BE2C (cell line): Measurements from ENCODE around the gene SPON1.

ENCODE experiments used
- DNase-seq: peaks from one replicate; pipeline ENCODE4 v3.0.0-alpha.2; 2020
- H3K27me3 ChIP-seq: fragments of 250-450 bp; sonication (Bioruptor Pico); 2 replicates; pipeline ENCODE4 v1.5.1; 2020; ENCODE audit warnings: mild to moderate bottlenecking
- H3K36me3 ChIP-seq: fragments of 250-450 bp; sonication (Bioruptor Pico); 2 replicates; pipeline ENCODE4 v1.5.1; 2020; ENCODE audit warnings: mild to moderate bottlenecking
- H3K4me1 ChIP-seq: fragments of 250-450 bp; sonication (Bioruptor Pico); 2 replicates; pipeline ENCODE4 v1.5.1; 2020
- H3K4me3 ChIP-seq: 2 replicates; pipeline ENCODE4 v1.5.1; 2011; ENCODE audit warnings: low read depth, low read length
- H3K9me3 ChIP-seq: fragments of 250-450 bp; sonication (Bioruptor Pico); 2 replicates; pipeline ENCODE4 v1.5.1; 2020
- CTCF ChIP-seq: IDR thresholded peaks from 2 replicates; pipeline ENCODE4 v1.5.1; 2012; ENCODE audit warnings: mild to moderate bottlenecking, low read depth, low read length

Gene SPON1

GRCh38 chr11:14255238-14255534, 292.7 kb downstream of the SPON1 start:
- Histone ChIP-seq H3K4me1 (no peaks in the 10 kb centered on the region), H3K27me3 (peaks cover 5% of the 10 kb centered on the region; the same call in 1 of the 2 replicates), H3K9me3 (no peaks in the 10 kb centered on the region), H3K36me3 (no peaks in the 10 kb centered on the region), H3K4me3 (no peak overlapping the region)
- no peak for TF ChIP-seq CTCF
- DNase-seq = no peak

GRCh38 chr11:14258221-14258935, 295.9 kb downstream of the SPON1 start:
- DNase-seq = no peak
- no peaks in the 10 kb centered on the region for H3K36me3 ChIP-seq
- H3K9me3 ChIP-seq = no peaks in the 10 kb centered on the region
- H3K4me1 ChIP-seq = no peaks in the 10 kb centered on the region
- H3K27me3 ChIP-seq = peaks cover 5% of the 10 kb centered on the region; the same call in 1 of the 2 replicates
- no peak for TF ChIP-seq CTCF
- no peak overlapping the region for H3K4me3 ChIP-seq

- no peaks in the 10 kb centered on the region for H3K4me1 ChIP-seq
- no peak for DNase-seq
- peaks cover 5% of the 10 kb centered on the region; the same call in 1 of the 2 replicates for H3K27me3 ChIP-seq
- no peaks in the 10 kb centered on the region for H3K36me3 ChIP-seq
- no peak overlapping the region for H3K4me3 ChIP-seq
- no peak for TF ChIP-seq CTCF
- no peaks in the 10 kb centered on the region for H3K9me3 ChIP-seq
Measured at GRCh38 chr11:14259186-14259784, 296.8 kb downstream of the SPON1 start.

- no peak overlapping the region for H3K4me3 ChIP-seq
- no peaks in the 10 kb centered on the region for H3K9me3 ChIP-seq
- no peak for TF ChIP-seq CTCF
- no peak for DNase-seq
- H3K36me3 ChIP-seq = no peaks in the 10 kb centered on the region
- peaks cover 5% of the 10 kb centered on the region; the same call in 1 of the 2 replicates for H3K27me3 ChIP-seq
- H3K4me1 ChIP-seq = no peaks in the 10 kb centered on the region
Measured at GRCh38 chr11:14259878-14260277, 297.4 kb downstream of the SPON1 start.

- Histone ChIP-seq H3K4me3 (no peak overlapping the region), H3K36me3 (no peaks in the 10 kb centered on the region), H3K9me3 (no peaks in the 10 kb centered on the region), H3K4me1 (no peaks in the 10 kb centered on the region), H3K27me3 (peaks cover 5% of the 10 kb centered on the region; the same call in 1 of the 2 replicates)
- TF ChIP-seq CTCF = no peak
- DNase-seq = no peak
Measured at GRCh38 chr11:14261066-14261465, 298.5 kb downstream of the SPON1 start.

- H3K9me3 ChIP-seq = no peaks in the 10 kb centered on the region
- TF ChIP-seq CTCF = no peak
- no peak overlapping the region for H3K4me3 ChIP-seq
- H3K36me3 ChIP-seq = no peaks in the 10 kb centered on the region
- DNase-seq = no peak
- H3K27me3 ChIP-seq = peaks cover 5% of the 10 kb centered on the region; the same call in 1 of the 2 replicates
- H3K4me1 ChIP-seq = no peaks in the 10 kb centered on the region
Measured at GRCh38 chr11:14262271-14262846, 299.8 kb downstream of the SPON1 start.
